Loucy (cell line): ENCODE results near the gene NME4.
A peak's percentile ranks its signal among the peaks of the same experiment; 100 is the strongest.
"Not testable (repeated sequence)": the region's sequence is repeated elsewhere in the genome, so short reads cannot be mapped to it uniquely, and the experiment has no call there.

Experiments
- H2AFZ ChIP-seq: fragments of 200-600 bp; sonication (generic); 2 replicates; pipeline ENCODE4 v1.6.0; 2016; ENCODE audit warnings: antibody characterized with exemption, mild to moderate bottlenecking, low read length, moderate library complexity
- H3F3A ChIP-seq: fragments of 200-600 bp; 2 replicates; pipeline ENCODE4 v1.6.0; 2016; ENCODE audit warnings: antibody characterized with exemption, low read depth, mild to moderate bottlenecking
- H3K27me3 ChIP-seq: fragments of 200-600 bp; sonication (generic); 2 replicates; pipeline ENCODE4 v1.6.1; 2014; ENCODE audit warnings: low read length, mild to moderate bottlenecking; ENCODE audit not compliant: insufficient read depth, poor library complexity, severe bottlenecking
- H3K36me3 ChIP-seq: fragments of 200-600 bp; sonication (generic); 2 replicates; pipeline ENCODE4 v1.6.1; 2016; ENCODE audit warnings: low read length; ENCODE audit not compliant: insufficient read depth
- H3K4me1 ChIP-seq: fragments of 200-600 bp; sonication (generic); 2 replicates; pipeline ENCODE4 v1.5.1; 2014; ENCODE audit warnings: low read length, mild to moderate bottlenecking; ENCODE audit not compliant: insufficient read depth, poor library complexity, severe bottlenecking
- H3K4me2 ChIP-seq: fragments of 200-600 bp; sonication (generic); 2 replicates; pipeline ENCODE4 v1.6.0; 2014; ENCODE audit warnings: antibody characterized with exemption, low read length, low read depth, mild to moderate bottlenecking; ENCODE audit not compliant: poor library complexity, severe bottlenecking
- H3K4me3 ChIP-seq: fragments of 200-600 bp; sonication (generic); 2 replicates; pipeline ENCODE4 v1.5.1; 2014; ENCODE audit warnings: low read length, mild to moderate bottlenecking, mixed read lengths; ENCODE audit not compliant: poor library complexity, severe bottlenecking
- H3K79me2 ChIP-seq: fragments of 200-600 bp; sonication (generic); 2 replicates; pipeline ENCODE4 v1.6.1; 2014; ENCODE audit warnings: low read length; ENCODE audit not compliant: insufficient read depth
- H3K9ac ChIP-seq: fragments of 200-600 bp; sonication (generic); 2 replicates; pipeline ENCODE4 v1.6.0; 2014; ENCODE audit warnings: mild to moderate bottlenecking, low read depth, low read length, moderate library complexity; ENCODE audit not compliant: poor library complexity, severe bottlenecking
- H3K9me2 ChIP-seq: fragments of 200-600 bp; sonication (generic); replicated peaks from 2 replicates; pipeline ENCODE4 v1.6.1; 2016; ENCODE audit warnings: low read depth, low read length, mixed read lengths
- H3K9me3 ChIP-seq: fragments of 200-600 bp; sonication (generic); 2 replicates; pipeline ENCODE4 v1.6.1; 2014; ENCODE audit warnings: mild to moderate bottlenecking, antibody characterized with exemption, low read length, low read depth; ENCODE audit not compliant: insufficient read depth
- H4K20me1 ChIP-seq: fragments of 200-600 bp; sonication (generic); 2 replicates; pipeline ENCODE4 v1.6.0; 2014; ENCODE audit warnings: antibody characterized with exemption, low read length, mild to moderate bottlenecking; ENCODE audit not compliant: insufficient read depth, poor library complexity, severe bottlenecking
- EZH2phosphoT487 ChIP-seq: fragments of 200-600 bp; IDR thresholded peaks from 2 replicates; pipeline ENCODE4 v1.6.1; 2018; ENCODE audit warnings: antibody characterized with exemption, mild to moderate bottlenecking, moderate library complexity, borderline replicate concordance
- TF ChIP-seq, protein P1 (sequence below): fragments of 200-600 bp; sonication (generic); conservative IDR thresholded peaks from 2 replicates; pipeline ENCODE4 v1.5.1; 2014; ENCODE audit warnings: mild to moderate bottlenecking, antibody characterized with exemption, low read length

NME4 gene

DNA sequence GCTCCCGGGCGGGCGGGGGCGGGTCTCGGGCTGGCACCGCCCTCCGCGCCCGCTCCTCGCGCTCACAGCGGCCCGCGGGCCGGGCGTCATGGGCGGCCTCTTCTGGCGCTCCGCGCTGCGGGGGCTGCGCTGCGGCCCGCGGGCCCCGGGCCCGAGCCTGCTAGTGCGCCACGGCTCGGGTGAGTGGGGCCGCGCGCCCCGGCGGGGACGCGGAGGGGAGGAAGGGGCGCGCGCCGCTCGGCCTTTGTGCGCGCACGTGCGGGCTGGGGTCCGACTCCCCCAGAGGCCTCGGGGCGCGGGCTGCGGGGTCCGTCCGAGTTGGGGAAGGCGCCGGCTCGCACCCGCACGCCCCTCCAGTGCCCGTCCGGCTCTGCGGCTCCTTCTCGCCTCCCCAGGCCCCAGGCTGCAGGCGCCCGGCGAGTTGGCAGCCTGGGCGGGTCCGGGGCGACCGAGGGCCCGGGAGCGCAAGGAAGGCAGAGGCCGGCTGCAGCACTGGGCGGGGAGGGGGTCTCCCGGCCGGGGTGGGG is at the start of gene NME4:
Gene NME4 (plus strand): TSS at position 65 of the 527 bp plus-strand sequence. CDS start 24 bp downstream, at position 89.
- Histone ChIP-seq H3K4me2 (peak within 1 kb of the TSS; percentile 89), H3F3A (0 out of 2 replicates have a peak, but pooled peaks cover 3% of the 10 kb centered on the region), H4K20me1 (no peaks in the 10 kb centered on the region), H3K36me3 (no peaks in the 10 kb centered on the region), H2AFZ (peak within 1 kb of the TSS; percentile 95), H3K9me3 (no peaks in the 10 kb centered on the region), H3K4me1 (peaks cover 4% of the 10 kb centered on the region), H3K9ac (peak within 1 kb of the TSS; percentile 73), H3K4me3 (peak within 1 kb of the TSS; percentile 85), H3K9me2 (no peaks in the 10 kb centered on the region), H3K79me2 (no peaks in the 10 kb centered on the region), H3K27me3 (no peaks in the 10 kb centered on the region)
- no peak for TF ChIP-seq EZH2phosphoT487
- TF ChIP-seq, protein P1, sequence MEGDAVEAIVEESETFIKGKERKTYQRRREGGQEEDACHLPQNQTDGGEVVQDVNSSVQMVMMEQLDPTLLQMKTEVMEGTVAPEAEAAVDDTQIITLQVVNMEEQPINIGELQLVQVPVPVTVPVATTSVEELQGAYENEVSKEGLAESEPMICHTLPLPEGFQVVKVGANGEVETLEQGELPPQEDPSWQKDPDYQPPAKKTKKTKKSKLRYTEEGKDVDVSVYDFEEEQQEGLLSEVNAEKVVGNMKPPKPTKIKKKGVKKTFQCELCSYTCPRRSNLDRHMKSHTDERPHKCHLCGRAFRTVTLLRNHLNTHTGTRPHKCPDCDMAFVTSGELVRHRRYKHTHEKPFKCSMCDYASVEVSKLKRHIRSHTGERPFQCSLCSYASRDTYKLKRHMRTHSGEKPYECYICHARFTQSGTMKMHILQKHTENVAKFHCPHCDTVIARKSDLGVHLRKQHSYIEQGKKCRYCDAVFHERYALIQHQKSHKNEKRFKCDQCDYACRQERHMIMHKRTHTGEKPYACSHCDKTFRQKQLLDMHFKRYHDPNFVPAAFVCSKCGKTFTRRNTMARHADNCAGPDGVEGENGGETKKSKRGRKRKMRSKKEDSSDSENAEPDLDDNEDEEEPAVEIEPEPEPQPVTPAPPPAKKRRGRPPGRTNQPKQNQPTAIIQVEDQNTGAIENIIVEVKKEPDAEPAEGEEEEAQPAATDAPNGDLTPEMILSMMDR: no peak

DNA sequence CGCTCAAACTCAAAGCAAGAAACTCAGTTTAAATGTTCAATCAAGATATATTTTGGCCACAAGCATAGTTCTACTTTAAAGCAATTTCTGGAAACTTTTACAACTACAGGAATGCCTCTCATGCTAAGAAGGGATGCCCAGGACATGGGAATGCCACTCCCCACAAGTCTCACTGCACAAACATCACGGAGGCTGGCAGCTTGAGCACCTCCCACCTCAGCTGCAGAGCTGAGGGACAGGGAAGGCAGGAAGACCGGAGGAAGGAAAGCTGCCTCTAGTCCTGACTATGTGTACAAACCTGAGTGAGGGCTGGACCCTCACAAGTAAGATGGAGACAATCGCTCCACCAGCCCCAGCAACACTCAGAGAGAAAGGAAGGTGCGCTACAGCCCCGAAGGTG is 49.8 kb upstream of the NME4 start:
- no peak for TF ChIP-seq EZH2phosphoT487
- TF ChIP-seq, protein P1: no peak
- H4K20me1 ChIP-seq: peaks cover 4% of the 10 kb centered on the region
- no peaks in the 10 kb centered on the region for H3K27me3 ChIP-seq
- no peak overlapping the region for H3K9ac ChIP-seq
- H3K4me1 ChIP-seq: peaks cover 37% of the 10 kb centered on the region
- H3K36me3 ChIP-seq: no peaks in the 10 kb centered on the region; the same call in 1 of the 2 replicates
- no peaks in the 10 kb centered on the region for H3K9me2 ChIP-seq
- no peak overlapping the region for H2AFZ ChIP-seq
- no peaks in the 10 kb centered on the region for H3F3A ChIP-seq
- H3K79me2 ChIP-seq: peaks cover 67% of the 10 kb centered on the region
- peak overlapping the region; percentile 48 for H3K4me2 ChIP-seq
- no peaks in the 10 kb centered on the region for H3K9me3 ChIP-seq
- no peak overlapping the region for H3K4me3 ChIP-seq

DNA sequence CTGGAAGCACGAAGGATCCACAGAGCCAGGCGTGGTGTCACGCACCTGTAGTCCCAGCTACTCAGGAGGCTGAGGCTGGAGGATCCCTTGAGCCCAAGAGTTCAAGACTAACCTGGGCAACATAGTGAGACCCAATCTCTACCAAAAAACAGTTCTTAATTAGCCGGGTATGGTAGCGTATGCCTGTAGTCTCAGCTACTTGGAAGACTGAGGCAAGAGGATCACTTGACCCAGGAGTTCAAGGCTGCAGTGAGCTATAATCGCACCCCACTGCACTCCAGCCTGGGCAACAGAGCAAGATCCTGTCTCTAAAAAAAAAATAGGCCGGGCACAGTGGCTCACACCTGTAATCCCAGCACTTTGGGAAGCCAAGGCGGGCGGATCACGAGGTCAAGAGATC is 48.5 kb upstream of the NME4 start:
- H3K9ac ChIP-seq, H4K20me1 ChIP-seq, H2AFZ ChIP-seq, H3K9me2 ChIP-seq, H3K9me3 ChIP-seq, H3K4me3 ChIP-seq, H3K27me3 ChIP-seq, H3F3A ChIP-seq, H3K36me3 ChIP-seq: not testable (repeated sequence)
- Histone ChIP-seq H3K4me1 (peaks cover 27% of the 10 kb centered on the region), H3K79me2 (peaks cover 60% of the 10 kb centered on the region), H3K4me2 (peak overlapping the region; percentile 48)

DNA sequence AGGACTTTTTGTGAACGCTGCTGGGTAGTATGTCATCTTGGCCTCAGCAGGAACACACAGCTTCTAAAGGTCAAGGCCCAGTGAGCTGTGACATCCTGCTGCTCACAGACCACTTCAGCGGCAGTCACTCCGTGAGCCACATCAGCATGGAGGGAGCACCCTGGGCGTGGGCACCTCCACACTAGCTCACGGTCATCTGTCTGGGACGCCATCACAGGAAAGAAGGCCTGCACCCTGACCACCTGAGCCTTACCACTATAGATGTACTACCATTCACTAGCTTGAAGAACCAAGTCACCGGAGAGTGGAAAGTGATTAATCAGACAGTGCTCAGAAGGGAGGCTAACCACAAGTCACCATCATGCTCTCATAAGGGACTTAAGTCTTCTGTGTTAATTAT is 47.8 kb upstream of the NME4 start:
- no peak overlapping the region for H2AFZ ChIP-seq
- H4K20me1 ChIP-seq: peaks cover 4% of the 10 kb centered on the region
- peak overlapping the region; percentile 32 for H3K9ac ChIP-seq
- no peaks in the 10 kb centered on the region; the same call in 1 of the 2 replicates for H3K36me3 ChIP-seq
- H3K79me2 ChIP-seq: peaks cover 60% of the 10 kb centered on the region
- H3K9me2 ChIP-seq: no peaks in the 10 kb centered on the region
- no peaks in the 10 kb centered on the region for H3K27me3 ChIP-seq
- no peaks in the 10 kb centered on the region for H3F3A ChIP-seq
- peaks cover 28% of the 10 kb centered on the region for H3K4me1 ChIP-seq
- H3K9me3 ChIP-seq: no peaks in the 10 kb centered on the region
- no peak for TF ChIP-seq EZH2phosphoT487
- TF ChIP-seq, protein P1: no peak
- H3K4me2 ChIP-seq: peak overlapping the region; percentile 57
- no peak overlapping the region for H3K4me3 ChIP-seq
